Liver (tissue), 9 donors: ENCODE results near the gene RNGTT. TPM values are rescaled to one million over a fixed set of nuclear protein-coding genes. Genes with fewer than 3 reads are reported as not detected.
A peak's percentile ranks its signal among the peaks of the same experiment; 100 is the strongest.
"Not testable (repeated sequence)": the region's sequence is repeated elsewhere in the genome, so short reads cannot be mapped to it uniquely, and the experiment has no call there.

Experiments
- DNase-seq: peaks from one replicate; pipeline ENCODE4 v3.0.0-alpha.2; 2017; ENCODE audit warnings: low spot score
- H3K27ac ChIP-seq, 2 donors: one replicate each; pipeline ENCODE4 v1.7.0; 2013; ENCODE audit warnings: inconsistent platforms in 2 of 2, low read length in 2 of 2, control low read depth in 1 of 2, low read depth in 1 of 2, mild to moderate bottlenecking in 1 of 2
- H3K27me3 ChIP-seq, 4 donors: one replicate each; pipeline versions ENCODE4 v1.6.1 to v1.7.0; 2013; ENCODE audit warnings: low read length in 3 of 4, inconsistent platforms in 1 of 4, mild to moderate bottlenecking in 1 of 4, moderate library complexity in 1 of 4; ENCODE audit not compliant: control insufficient read depth in 4 of 4, insufficient read depth in 4 of 4
- H3K36me3 ChIP-seq, 4 donors: one replicate each; pipeline versions ENCODE4 v1.6.1 to v1.7.0; 2013; ENCODE audit warnings: low read length in 3 of 4, mild to moderate bottlenecking in 3 of 4, low read depth in 1 of 4, moderate library complexity in 1 of 4; ENCODE audit not compliant: control insufficient read depth in 4 of 4, insufficient read depth in 3 of 4
- H3K4me1 ChIP-seq, 4 donors: one replicate each; pipeline versions ENCODE4 v1.6.1 to v1.7.0; 2013; ENCODE audit warnings: low read length in 3 of 4, mild to moderate bottlenecking in 3 of 4, moderate library complexity in 1 of 4; ENCODE audit not compliant: control insufficient read depth in 4 of 4, insufficient read depth in 4 of 4
- H3K4me3 ChIP-seq, 3 donors: one replicate each; pipeline versions ENCODE4 v1.6.1 to v1.7.0; 2013; ENCODE audit warnings: low read length in 3 of 3, control low read depth in 1 of 3, low read depth in 1 of 3, mild to moderate bottlenecking in 1 of 3
- H3K9ac ChIP-seq, 2 donors: one replicate each; pipeline ENCODE4 v1.7.0; 2013; ENCODE audit warnings: low read length in 2 of 2, mild to moderate bottlenecking in 2 of 2, moderate library complexity in 2 of 2, control low read depth in 1 of 2, low read depth in 1 of 2
- H3K9me3 ChIP-seq, 4 donors: one replicate each; pipeline versions ENCODE4 v1.6.1 to v1.7.0; 2013; ENCODE audit warnings: low read length in 3 of 4; ENCODE audit not compliant: control insufficient read depth in 4 of 4
- ATF3 ChIP-seq: IDR thresholded peaks from 2 replicates; pipeline ENCODE4 v1.6.1; 2016; ENCODE audit warnings: antibody characterized with exemption
- CTCF ChIP-seq: fragments of 150-350 bp; IDR thresholded peaks from 2 replicates; pipeline ENCODE4 v1.5.1; 2017; ENCODE audit warnings: improper control_type of control experiment, low read depth, low read length; ENCODE audit not compliant: missing input control
- EGR1 ChIP-seq, 2 donors: IDR thresholded peaks; 2 replicates each; pipeline ENCODE4 v1.6.1; 2016 to 2018; ENCODE audit warnings: antibody characterized with exemption in 2 of 2, low read depth in 2 of 2
- FOXA1 ChIP-seq: IDR thresholded peaks from 2 replicates; pipeline ENCODE4 v1.6.1; 2016; ENCODE audit warnings: antibody characterized with exemption
- FOXA2 ChIP-seq: IDR thresholded peaks from 2 replicates; pipeline ENCODE4 v1.6.1; 2016; ENCODE audit warnings: antibody characterized with exemption
- GABPA ChIP-seq, 2 donors: IDR thresholded peaks in 1 of 2; conservative IDR thresholded peaks in 1 of 2; 2 replicates each; pipeline ENCODE4 v1.6.1; 2016; ENCODE audit warnings: antibody characterized with exemption in 2 of 2, mild to moderate bottlenecking in 1 of 2, moderate library complexity in 1 of 2
- HNF4A ChIP-seq, 2 donors: conservative IDR thresholded peaks; 2 replicates each; pipeline ENCODE4 v1.6.1; 2016; ENCODE audit warnings: antibody characterized with exemption in 2 of 2, mild to moderate bottlenecking in 2 of 2
- HNF4G ChIP-seq: IDR thresholded peaks from 2 replicates; pipeline ENCODE4 v1.6.1; 2016; ENCODE audit warnings: antibody characterized with exemption
- JUND ChIP-seq, 2 donors: IDR thresholded peaks; 2 replicates each; pipeline ENCODE4 v1.6.1; 2016; ENCODE audit warnings: antibody characterized with exemption in 2 of 2
- MAX ChIP-seq: IDR thresholded peaks from 2 replicates; pipeline ENCODE4 v1.6.1; 2016; ENCODE audit warnings: antibody characterized with exemption
- NR2F2 ChIP-seq: IDR thresholded peaks from 2 replicates; pipeline ENCODE4 v1.6.1; 2016; ENCODE audit warnings: antibody characterized with exemption
- RAD21 ChIP-seq, 2 donors: IDR thresholded peaks; 2 replicates each; pipeline ENCODE4 v1.6.1; 2016; ENCODE audit warnings: antibody characterized with exemption in 2 of 2, mild to moderate bottlenecking in 2 of 2
- REST ChIP-seq: IDR thresholded peaks from 2 replicates; pipeline ENCODE4 v1.6.1; 2016; ENCODE audit warnings: antibody characterized with exemption, mild to moderate bottlenecking
- RXRA ChIP-seq, 2 donors: IDR thresholded peaks; 2 replicates each; pipeline ENCODE4 v1.6.1; 2017 to 2018; ENCODE audit warnings: antibody characterized with exemption in 2 of 2, mild to moderate bottlenecking in 1 of 2
- SP1 ChIP-seq: IDR thresholded peaks from 2 replicates; pipeline ENCODE4 v1.6.1; 2018; ENCODE audit warnings: antibody characterized with exemption, mild to moderate bottlenecking
- TAF1 ChIP-seq: conservative IDR thresholded peaks from 2 replicates; pipeline ENCODE4 v1.6.1; 2016; ENCODE audit warnings: antibody characterized with exemption, mild to moderate bottlenecking
- YY1 ChIP-seq: IDR thresholded peaks from 2 replicates; pipeline ENCODE4 v1.6.1; 2016; ENCODE audit warnings: antibody characterized with exemption, mild to moderate bottlenecking
- ZBTB33 ChIP-seq: IDR thresholded peaks from 2 replicates; pipeline ENCODE4 v1.6.1; 2016; ENCODE audit warnings: antibody characterized with exemption
- WGBS: extraction: QIAGEN DNeasy Blood & Tissue Kit; methylation state at CpG from one replicate; pipeline ENCODE4 v1.1.7; 2013; 5-methylcytosine and 5-hydroxymethylcytosine counted together
- polyA plus RNA-seq, 2 donors: library from polyadenylated mRNA; stranded (reverse) in 1 of 2; unstranded in 1 of 2; fragments of 200-250 nt in 1 of 2; fragments of >200 nt in 1 of 2; fragmentation: Nextera tagmentation in 1 of 2; extraction: Ambion mirVana in 1 of 2; gene quantifications; one replicate each; pipeline versions ENCODE4 v1.2.1 to v1.2.3, GENCODE V29; 2013 to 2015
- total RNA-seq, 2 donors: library from RNA; depleted of rRNA; stranded (reverse); fragments of >200 nt; gene quantifications; one replicate each; pipeline ENCODE4 v1.2.3, GENCODE V29; 2014
- donor health status: healthy.
- donor health status: healthy.
- donor health status: healthy.
- donor health status: healthy.
- donor health status: healthy.

The RNGTT gene
- total and polyA plus RNA-seq, 4 donors, result 4.1 to 20.8 (median 7.2) TPM

GRCh38 chr6:88983532-88983931 is 20.1 kb upstream of the RNGTT start (continued):
- TF ChIP-seq TAF1, result no peak

GRCh38 chr6:88983129-88983528 is 19.7 kb upstream of the RNGTT start:
- H3K27ac ChIP-seq, result peak overlapping the region; percentile 35 to 67
- H3K4me1 ChIP-seq, H3K36me3 ChIP-seq, H3K9me3 ChIP-seq, DNase-seq, H3K27me3 ChIP-seq, H3K4me3 ChIP-seq, H3K9ac ChIP-seq: not testable (repeated sequence)
- 85% methylated on average over 2 of the region's 2 CpGs for WGBS

GRCh38 chr6:88982720-88983119 is 19.3 kb upstream of the RNGTT start:
- H3K9ac ChIP-seq, result no peak overlapping the region
- H3K36me3 ChIP-seq, result no peaks in the 10 kb centered on the region
- WGBS, result 1% methylated on average over 2 of the region's 2 CpGs
- no peaks in the 10 kb centered on the region for H3K9me3 ChIP-seq
- no peak overlapping the region for H3K4me3 ChIP-seq
- TF ChIP-seq NR2F2 (no peak), FOXA1 (no peak), RXRA (IDR thresholded peaks at IDR 0.05) (peak; percentile 52 to 59), MAX (peak; percentile 25), JUND (IDR thresholded peaks at IDR 0.05) (peak; percentile 79 to 84), SP1 (peak; percentile 33), CTCF (peak; percentile 79), ATF3 (peak; percentile 32), HNF4G (no peak), RAD21 (IDR thresholded peaks at IDR 0.05) (peak; percentile 97 to 98), HNF4A (conservative IDR thresholded peaks at IDR 0.05) (peak in 1 of 2 donors; percentile 23), ZBTB33 (no peak), YY1 (peak; percentile 28), REST (no peak), EGR1 (IDR thresholded peaks at IDR 0.05; ENCODE audit: low read depth in 2 of 2) (no peak), GABPA (IDR thresholded peaks at IDR 0.05 in 1 of 2, conservative IDR thresholded peaks at IDR 0.05 in 1 of 2) (no peak), FOXA2 (no peak), TAF1 (no peak)
- DNase-seq, result no peak
- no peaks in the 10 kb centered on the region for H3K27me3 ChIP-seq
- peaks cover 0 to 6% (median 0%) of the 10 kb centered on the region in 4 donors for H3K4me1 ChIP-seq
- peak overlapping the region in 1 of 2 donors; percentile 67 for H3K27ac ChIP-seq
